GM13976 (cell line): Measurements from ENCODE around the gene OST4.

Source experiments
- DNase-seq: peaks from one replicate; pipeline ENCODE4 v3.0.0; 2012; ENCODE audit warnings: low spot score
- CTCF ChIP-seq: IDR thresholded peaks from 2 replicates; pipeline ENCODE4 v1.5.1; 2012; ENCODE audit warnings: borderline replicate concordance, mild to moderate bottlenecking; ENCODE audit not compliant: insufficient read depth; ENCODE audit errors: extremely low read depth, missing control alignments, control extremely low read depth
- in situ Hi-C: fragments of 300-500 bp; cut with MboI; formaldehyde crosslinking; loops from one replicate; pipeline ENCODE4 v1.12.0; 2022; ENCODE audit warnings: low sequenced_read_pairs, mixed read lengths, inconsistent platforms; ENCODE audit not compliant: unreplicated experiment

The OST4 gene

GRCh38 chr2:27072920-27073319, 1.5 kb upstream of the OST4 start:
- no peak for DNase-seq
- no peak for TF ChIP-seq CTCF
- in situ Hi-C loops, result no loop called here

GRCh38 chr2:27071990-27072830, 756 bp upstream of the OST4 start:
- in situ Hi-C loops, result no loop called here
- peak; percentile 60 for DNase-seq
- no peak for TF ChIP-seq CTCF

GRCh38 chr2:27070653-27071276, 689 bp downstream of the OST4 start:
- in situ Hi-C loops, result no loop called here
- no peak for TF ChIP-seq CTCF
- no peak for DNase-seq

- in situ Hi-C loops, result no loop called here
- no peak for TF ChIP-seq CTCF
- no peak for DNase-seq
These were observed 1.4 kb downstream of the OST4 start for GRCh38 chr2:27069961-27070618.

- TF ChIP-seq CTCF, result no peak
- DNase-seq, result no peak
- in situ Hi-C loops, result no loop called here
These were observed 2.0 kb downstream of the OST4 start for GRCh38 chr2:27069436-27069835.

- DNase-seq, result no peak
- in situ Hi-C loops, result no loop called here
- no peak for TF ChIP-seq CTCF
These were observed 4.1 kb downstream of the OST4 start for GRCh38 chr2:27067385-27067784.
